SU-DHL-6 (cell line): ENCODE measurements around the gene PTPRG.

Experiments
- H2AFZ ChIP-seq: fragments of 200-600 bp; sonication (generic); 2 replicates; pipeline ENCODE4 v1.6.1; 2014; ENCODE audit warnings: low read depth, mild to moderate bottlenecking, moderate library complexity, mixed read lengths, antibody characterized with exemption, low read length; ENCODE audit not compliant: severe bottlenecking
- H3F3A ChIP-seq: fragments of 200-600 bp; shearing (Covaris generic); 2 replicates; pipeline ENCODE4 v1.6.0; 2016; ENCODE audit warnings: antibody characterized with exemption, mild to moderate bottlenecking; ENCODE audit not compliant: insufficient read depth
- H3K27ac ChIP-seq: fragments of 200-600 bp; sonication (generic); 2 replicates; pipeline ENCODE4 v1.5.1; 2016; ENCODE audit warnings: low read depth, mild to moderate bottlenecking, low read length, moderate library complexity, mixed read lengths
- H3K27me3 ChIP-seq: fragments of 200-600 bp; sonication (generic), shearing (Covaris generic); 2 replicates; pipeline ENCODE4 v1.6.0; 2014; ENCODE audit warnings: mild to moderate bottlenecking, low read length
- H3K36me3 ChIP-seq: fragments of 200-600 bp; sonication (generic); 2 replicates; pipeline ENCODE4 v1.6.1; 2014; ENCODE audit warnings: mild to moderate bottlenecking, low read length, mixed read lengths
- H3K4me2 ChIP-seq: fragments of 300-600, 200-600 bp; shearing (Covaris generic), sonication (generic); 2 replicates; pipeline ENCODE4 v1.6.0; 2014; ENCODE audit warnings: low read length, low read depth, mild to moderate bottlenecking; ENCODE audit not compliant: poor library complexity, severe bottlenecking
- H3K4me3 ChIP-seq: fragments of 200-600 bp; sonication (generic); 2 replicates; pipeline ENCODE4 v1.5.1; 2014; ENCODE audit warnings: antibody characterized with exemption, low read length, mild to moderate bottlenecking, mixed read lengths; ENCODE audit not compliant: insufficient read depth, poor library complexity, severe bottlenecking
- H3K79me2 ChIP-seq: fragments of 200-600 bp; sonication (generic); 2 replicates; pipeline ENCODE4 v1.6.1; 2014; ENCODE audit warnings: mild to moderate bottlenecking, low read length, moderate library complexity; ENCODE audit not compliant: insufficient read depth
- H3K9ac ChIP-seq: fragments of 200-600 bp; sonication (generic); 2 replicates; pipeline ENCODE4 v1.7.0; 2014; ENCODE audit warnings: mild to moderate bottlenecking, low read length
- H3K9me2 ChIP-seq: fragments of 200-600 bp; sonication (generic); replicated peaks from 2 replicates; pipeline ENCODE4 v1.6.1; 2014; ENCODE audit warnings: low read length; ENCODE audit not compliant: insufficient read depth
- H3K9me3 ChIP-seq: fragments of 200-600 bp; sonication (generic); 2 replicates; pipeline ENCODE4 v1.6.1; 2014; ENCODE audit warnings: low read length, mixed read lengths; ENCODE audit not compliant: insufficient read depth
- H4K20me1 ChIP-seq: fragments of 200-600 bp; sonication (generic); 2 replicates; pipeline ENCODE4 v1.6.1; 2014; ENCODE audit warnings: low read depth, mild to moderate bottlenecking, antibody characterized with exemption, low read length, moderate library complexity, mixed read lengths
- CTCF ChIP-seq: fragments of 200-600 bp; sonication (generic); IDR thresholded peaks from one replicate; pipeline ENCODE4 v1.5.1; 2017; ENCODE audit warnings: antibody characterized with exemption, mild to moderate bottlenecking, low read length, moderate library complexity; ENCODE audit not compliant: insufficient read depth, poor library complexity, severe bottlenecking
- EZH2phosphoT487 ChIP-seq: fragments of 200-600 bp; sonication (generic), shearing (Covaris generic); conservative IDR thresholded peaks from 2 replicates; pipeline ENCODE4 v1.6.1; 2018; ENCODE audit warnings: mild to moderate bottlenecking, antibody characterized with exemption, low read length, moderate library complexity, mixed read lengths

Gene PTPRG

GRCh38 chr3:62128681-62129080 is 567.3 kb downstream of the PTPRG start:
- Histone ChIP-seq H3K4me2 (no peak overlapping the region), H3K36me3 (no peaks in the 10 kb centered on the region), H3K9me3 (no peaks in the 10 kb centered on the region), H3K9me2 (no peaks in the 10 kb centered on the region), H3K27me3 (no peaks in the 10 kb centered on the region), H3F3A (no peaks in the 10 kb centered on the region), H3K9ac (no peak overlapping the region), H3K4me3 (no peak overlapping the region), H3K79me2 (no peaks in the 10 kb centered on the region), H2AFZ (no peak overlapping the region), H3K27ac (no peak overlapping the region), H4K20me1 (no peaks in the 10 kb centered on the region)
- TF ChIP-seq EZH2phosphoT487 (no peak), CTCF (no peak)

GRCh38 chr3:62131050-62131449 is 569.7 kb downstream of the PTPRG start:
- Histone ChIP-seq H3K27ac (no peak overlapping the region), H3K4me2 (no peak overlapping the region), H3K4me3 (no peak overlapping the region), H3K9me2 (no peaks in the 10 kb centered on the region), H3K79me2 (no peaks in the 10 kb centered on the region), H3K36me3 (no peaks in the 10 kb centered on the region), H3K27me3 (no peaks in the 10 kb centered on the region), H4K20me1 (no peaks in the 10 kb centered on the region), H3F3A (no peaks in the 10 kb centered on the region), H3K9me3 (no peaks in the 10 kb centered on the region), H2AFZ (no peak overlapping the region), H3K9ac (no peak overlapping the region)
- no peak for TF ChIP-seq EZH2phosphoT487
- TF ChIP-seq CTCF, result no peak

- H3K9me2 ChIP-seq, result no peaks in the 10 kb centered on the region
- H3K27ac ChIP-seq, result no peak overlapping the region
- H3K4me2 ChIP-seq, result no peak overlapping the region
- H2AFZ ChIP-seq, result no peak overlapping the region
- H4K20me1 ChIP-seq, result no peaks in the 10 kb centered on the region
- no peaks in the 10 kb centered on the region for H3F3A ChIP-seq
- no peaks in the 10 kb centered on the region for H3K79me2 ChIP-seq
- H3K4me3 ChIP-seq, result no peak overlapping the region
- no peak for TF ChIP-seq EZH2phosphoT487
- TF ChIP-seq CTCF, result peak; percentile 24
- no peak overlapping the region for H3K9ac ChIP-seq
- H3K36me3 ChIP-seq, result no peaks in the 10 kb centered on the region
- H3K9me3 ChIP-seq, result no peaks in the 10 kb centered on the region
- no peaks in the 10 kb centered on the region for H3K27me3 ChIP-seq
These were observed 570.2 kb downstream of the PTPRG start for GRCh38 chr3:62131620-62132019.
